ENCODE data around the gene CDT1. TPM values are rescaled to one million over a fixed set of nuclear protein-coding genes. Genes with fewer than 3 reads are reported as not detected.

CDT1 gene
- total and polyA plus RNA-seq, 10 of the 15 experiments (the other 5 are each of a cell fraction or from before 2014, with no cell fraction given) = 0.50 to 87.6 (median 8.8) TPM

GRCh38 chr16:88804552-88805339, 1.2 kb downstream of the CDT1 start:
- DNase-seq (ENCODE audit: low read depth, low spot score) = no peak
- ChIA-PET SMC1A (ENCODE audit: uncharacterized antibody, unreplicated experiment) (no interaction called here), CTCF (interaction anchor here (0.7 to 1.1 kb wide), 2 partner anchors 10 to 67 kb away, joined by 3 read pairs; no protein-coding TSS in a partner anchor), POLR2A (interaction anchor here (0.5 kb wide), 1 partner anchor 235 kb away, joined by 3 read pairs; the partner anchor contains the start of gene ZC3H18), RAD21 (ENCODE audit: unreplicated experiment) (no interaction called here)
- no peak for FAIRE-seq
- WGBS (ENCODE audit: insufficient coverage, insufficient replicate concordance, low lambda C conversion rate, missing lambda C conversion rate) = 20% methylated on average over 33 of the region's 39 CpGs
- peak overlapping the region; percentile 88 for H3K4me3 ChIP-seq
- peaks cover 6 to 39% of the 10 kb centered on the region in 2 experiments; a peak in 3 of 4 replicates for H3K36me3 ChIP-seq (ENCODE audit: control insufficient read depth in 2 of 2, insufficient read depth in 2 of 2, low read length in 1 of 2)
- ATAC-seq = peak; percentile 61
- peaks cover 23% of the 10 kb centered on the region for H3K4me1 ChIP-seq (ENCODE audit: control insufficient read depth, insufficient read depth, low read length)
- H3K9ac ChIP-seq (ENCODE audit: control insufficient read depth, insufficient read depth, low read length) = peak overlapping the region; percentile 90
- H3K9me3 ChIP-seq (replicated peaks; ENCODE audit: control insufficient read depth, insufficient read depth, low read length) = no peaks in the 10 kb centered on the region
- intact Hi-C loops (cut with micrococcal nuclease; ENCODE audit: unreplicated experiment) = no loop called here
- H3K4me2 ChIP-seq (ENCODE audit: control insufficient read depth, insufficient read depth) = peak overlapping the region; percentile 66
- in situ Hi-C loops (cut with MboI) = no loop called here
- no peak overlapping the region for H2AFZ ChIP-seq (ENCODE audit: control insufficient read depth, low read depth, low read length)
- H3K27ac ChIP-seq (ENCODE audit: control insufficient read depth, insufficient read depth) = peak overlapping the region; percentile 67
- H3K79me2 ChIP-seq (ENCODE audit: control insufficient read depth, insufficient read depth, low read length) = peaks cover 34% of the 10 kb centered on the region
- BruUV-seq (replicated peaks) = no TSS peak
- H3K27me3 ChIP-seq (replicated peaks in 1 of 2; ENCODE audit: control insufficient read depth in 2 of 2, insufficient read depth in 2 of 2, low read length in 1 of 2) = no peaks in the 10 kb centered on the region
- H4K20me1 ChIP-seq (ENCODE audit: control insufficient read depth, insufficient read depth) = no peaks in the 10 kb centered on the region
- TF ChIP-seq, protein P1, sequence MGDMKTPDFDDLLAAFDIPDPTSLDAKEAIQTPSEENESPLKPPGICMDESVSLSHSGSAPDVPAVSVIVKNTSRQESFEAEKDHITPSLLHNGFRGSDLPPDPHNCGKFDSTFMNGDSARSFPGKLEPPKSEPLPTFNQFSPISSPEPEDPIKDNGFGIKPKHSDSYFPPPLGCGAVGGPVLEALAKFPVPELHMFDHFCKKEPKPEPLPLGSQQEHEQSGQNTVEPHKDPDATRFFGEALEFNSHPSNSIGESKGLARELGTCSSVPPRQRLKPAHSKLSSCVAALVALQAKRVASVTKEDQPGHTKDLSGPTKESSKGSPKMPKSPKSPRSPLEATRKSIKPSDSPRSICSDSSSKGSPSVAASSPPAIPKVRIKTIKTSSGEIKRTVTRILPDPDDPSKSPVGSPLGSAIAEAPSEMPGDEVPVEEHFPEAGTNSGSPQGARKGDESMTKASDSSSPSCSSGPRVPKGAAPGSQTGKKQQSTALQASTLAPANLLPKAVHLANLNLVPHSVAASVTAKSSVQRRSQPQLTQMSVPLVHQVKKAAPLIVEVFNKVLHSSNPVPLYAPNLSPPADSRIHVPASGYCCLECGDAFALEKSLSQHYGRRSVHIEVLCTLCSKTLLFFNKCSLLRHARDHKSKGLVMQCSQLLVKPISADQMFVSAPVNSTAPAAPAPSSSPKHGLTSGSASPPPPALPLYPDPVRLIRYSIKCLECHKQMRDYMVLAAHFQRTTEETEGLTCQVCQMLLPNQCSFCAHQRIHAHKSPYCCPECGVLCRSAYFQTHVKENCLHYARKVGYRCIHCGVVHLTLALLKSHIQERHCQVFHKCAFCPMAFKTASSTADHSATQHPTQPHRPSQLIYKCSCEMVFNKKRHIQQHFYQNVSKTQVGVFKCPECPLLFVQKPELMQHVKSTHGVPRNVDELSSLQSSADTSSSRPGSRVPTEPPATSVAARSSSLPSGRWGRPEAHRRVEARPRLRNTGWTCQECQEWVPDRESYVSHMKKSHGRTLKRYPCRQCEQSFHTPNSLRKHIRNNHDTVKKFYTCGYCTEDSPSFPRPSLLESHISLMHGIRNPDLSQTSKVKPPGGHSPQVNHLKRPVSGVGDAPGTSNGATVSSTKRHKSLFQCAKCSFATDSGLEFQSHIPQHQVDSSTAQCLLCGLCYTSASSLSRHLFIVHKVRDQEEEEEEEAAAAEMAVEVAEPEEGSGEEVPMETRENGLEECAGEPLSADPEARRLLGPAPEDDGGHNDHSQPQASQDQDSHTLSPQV (IDR thresholded peaks at IDR 0.05) = no peak
- TF ChIP-seq PAX8 (IDR thresholded peaks at IDR 0.05) (no peak), USF1 (IDR thresholded peaks at IDR 0.05; ENCODE audit: borderline replicate concordance, extremely low read length, insufficient read depth, low read depth, low read length) (no peak), RBBP5 (conservative IDR thresholded peaks at IDR 0.05) (no peak), PRDM15 (CRISPR knock-in tag; IDR thresholded peaks at IDR 0.05) (no peak), IRF3 (IDR thresholded peaks at IDR 0.05) (no peak), POLR2A (IDR thresholded peaks at IDR 0.05; ENCODE audit: low read depth, low read length) (peak; percentile 47)
- TF ChIP-seq, protein P2, sequence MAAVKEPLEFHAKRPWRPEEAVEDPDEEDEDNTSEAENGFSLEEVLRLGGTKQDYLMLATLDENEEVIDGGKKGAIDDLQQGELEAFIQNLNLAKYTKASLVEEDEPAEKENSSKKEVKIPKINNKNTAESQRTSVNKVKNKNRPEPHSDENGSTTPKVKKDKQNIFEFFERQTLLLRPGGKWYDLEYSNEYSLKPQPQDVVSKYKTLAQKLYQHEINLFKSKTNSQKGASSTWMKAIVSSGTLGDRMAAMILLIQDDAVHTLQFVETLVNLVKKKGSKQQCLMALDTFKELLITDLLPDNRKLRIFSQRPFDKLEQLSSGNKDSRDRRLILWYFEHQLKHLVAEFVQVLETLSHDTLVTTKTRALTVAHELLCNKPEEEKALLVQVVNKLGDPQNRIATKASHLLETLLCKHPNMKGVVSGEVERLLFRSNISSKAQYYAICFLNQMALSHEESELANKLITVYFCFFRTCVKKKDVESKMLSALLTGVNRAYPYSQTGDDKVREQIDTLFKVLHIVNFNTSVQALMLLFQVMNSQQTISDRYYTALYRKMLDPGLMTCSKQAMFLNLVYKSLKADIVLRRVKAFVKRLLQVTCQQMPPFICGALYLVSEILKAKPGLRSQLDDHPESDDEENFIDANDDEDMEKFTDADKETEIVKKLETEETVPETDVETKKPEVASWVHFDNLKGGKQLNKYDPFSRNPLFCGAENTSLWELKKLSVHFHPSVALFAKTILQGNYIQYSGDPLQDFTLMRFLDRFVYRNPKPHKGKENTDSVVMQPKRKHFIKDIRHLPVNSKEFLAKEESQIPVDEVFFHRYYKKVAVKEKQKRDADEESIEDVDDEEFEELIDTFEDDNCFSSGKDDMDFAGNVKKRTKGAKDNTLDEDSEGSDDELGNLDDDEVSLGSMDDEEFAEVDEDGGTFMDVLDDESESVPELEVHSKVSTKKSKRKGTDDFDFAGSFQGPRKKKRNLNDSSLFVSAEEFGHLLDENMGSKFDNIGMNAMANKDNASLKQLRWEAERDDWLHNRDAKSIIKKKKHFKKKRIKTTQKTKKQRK (IDR thresholded peaks at IDR 0.05; ENCODE audit: low read depth, low read length) = no peak
